Measurements from ENCODE around the gene TMEM147. TPM values are rescaled to one million over a fixed set of nuclear protein-coding genes. Genes with fewer than 3 reads are reported as not detected.

The TMEM147 gene
- total and polyA plus RNA-seq, 2 of the 13 experiments (the other 11 are each of a cell fraction or from before 2014, with no cell fraction given), result 141 to 176 TPM

DNA sequence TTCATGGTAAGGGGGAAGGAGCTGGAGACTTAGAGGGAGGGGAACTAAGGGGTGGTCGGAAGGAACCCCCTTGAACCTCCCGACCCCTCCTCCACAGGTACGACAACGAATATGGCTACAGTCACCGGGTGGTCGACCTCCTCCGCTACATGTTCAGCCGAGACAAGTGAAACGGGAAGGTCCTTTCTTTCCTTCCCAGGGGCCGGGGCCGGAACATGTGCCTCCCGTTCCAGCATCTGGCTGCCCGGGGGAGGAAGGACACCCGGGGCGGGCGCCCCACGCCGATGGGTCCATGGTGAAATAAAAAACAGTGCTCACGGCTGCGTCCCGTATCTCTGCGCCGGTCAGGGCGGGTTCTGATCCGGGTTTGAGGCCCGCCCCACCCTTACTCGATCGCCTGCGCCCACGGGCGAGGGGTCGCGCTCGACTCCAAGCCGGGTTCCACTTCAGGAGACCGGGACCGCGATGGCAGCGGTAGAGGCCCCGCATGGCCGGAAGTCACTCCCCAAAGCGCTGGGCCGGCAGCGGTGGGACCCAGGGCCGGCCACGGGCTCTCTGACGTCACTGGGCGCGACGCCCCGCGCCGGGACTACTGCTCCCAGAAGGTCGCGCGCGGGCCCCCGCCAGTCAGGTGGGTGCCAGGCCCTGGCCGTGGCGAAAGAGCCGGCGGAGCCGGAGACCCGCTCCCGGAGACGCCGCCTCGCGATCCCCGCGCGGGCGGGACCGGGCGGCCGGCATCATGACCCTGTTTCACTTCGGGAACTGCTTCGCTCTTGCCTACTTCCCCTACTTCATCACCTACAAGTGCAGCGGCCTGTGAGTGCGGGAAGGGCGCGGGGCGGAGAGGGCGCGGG is at the start of gene TMEM147 (continued):
- TF ChIP-seq RBAK (CRISPR knock-in tag; IDR thresholded peaks at IDR 0.05), result no peak
- TF ChIP-seq MYC (CRISPR knock-in tag; IDR thresholded peaks at IDR 0.05; ENCODE audit: borderline replicate concordance), result peak; percentile 89
- TF ChIP-seq BHLHE40 (IDR thresholded peaks at IDR 0.05; ENCODE audit: low read length), result no peak
- peak; percentile 70; the same call in 1 of the 2 replicates for TF ChIP-seq KDM5A (IDR thresholded peaks at IDR 0.05; ENCODE audit: borderline replicate concordance, low read length)
- peak; percentile 46; the same call in 1 of the 2 replicates for TF ChIP-seq ZZZ3 (CRISPR knock-in tag; IDR thresholded peaks at IDR 0.05; ENCODE audit: borderline replicate concordance)
- TF ChIP-seq BRCA1 (CRISPR knock-in tag; IDR thresholded peaks at IDR 0.05), result peak; percentile 22; the same call in 1 of the 2 replicates
- TF ChIP-seq TERF1 (CRISPR knock-in tag; IDR thresholded peaks at IDR 0.05), result no peak
- TF ChIP-seq ZNF749 (CRISPR knock-in tag; IDR thresholded peaks at IDR 0.05; ENCODE audit: borderline replicate concordance), result no peak
- TF ChIP-seq, protein P1, sequence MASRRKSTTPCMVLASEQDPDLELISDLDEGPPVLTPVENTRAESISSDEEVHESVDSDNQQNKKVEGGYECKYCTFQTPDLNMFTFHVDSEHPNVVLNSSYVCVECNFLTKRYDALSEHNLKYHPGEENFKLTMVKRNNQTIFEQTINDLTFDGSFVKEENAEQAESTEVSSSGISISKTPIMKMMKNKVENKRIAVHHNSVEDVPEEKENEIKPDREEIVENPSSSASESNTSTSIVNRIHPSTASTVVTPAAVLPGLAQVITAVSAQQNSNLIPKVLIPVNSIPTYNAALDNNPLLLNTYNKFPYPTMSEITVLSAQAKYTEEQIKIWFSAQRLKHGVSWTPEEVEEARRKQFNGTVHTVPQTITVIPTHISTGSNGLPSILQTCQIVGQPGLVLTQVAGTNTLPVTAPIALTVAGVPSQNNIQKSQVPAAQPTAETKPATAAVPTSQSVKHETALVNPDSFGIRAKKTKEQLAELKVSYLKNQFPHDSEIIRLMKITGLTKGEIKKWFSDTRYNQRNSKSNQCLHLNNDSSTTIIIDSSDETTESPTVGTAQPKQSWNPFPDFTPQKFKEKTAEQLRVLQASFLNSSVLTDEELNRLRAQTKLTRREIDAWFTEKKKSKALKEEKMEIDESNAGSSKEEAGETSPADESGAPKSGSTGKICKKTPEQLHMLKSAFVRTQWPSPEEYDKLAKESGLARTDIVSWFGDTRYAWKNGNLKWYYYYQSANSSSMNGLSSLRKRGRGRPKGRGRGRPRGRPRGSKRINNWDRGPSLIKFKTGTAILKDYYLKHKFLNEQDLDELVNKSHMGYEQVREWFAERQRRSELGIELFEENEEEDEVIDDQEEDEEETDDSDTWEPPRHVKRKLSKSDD (CRISPR knock-in tag; IDR thresholded peaks at IDR 0.05; ENCODE audit: low read depth), result no peak; the same call in 1 of the 2 replicates
- no peak for TF ChIP-seq ZFP36L1 (CRISPR knock-in tag; IDR thresholded peaks at IDR 0.05)
- TF ChIP-seq HMGA1 (CRISPR knock-in tag; conservative IDR thresholded peaks at IDR 0.05), result no peak
- TF ChIP-seq HES4 (CRISPR knock-in tag; IDR thresholded peaks at IDR 0.05; ENCODE audit: borderline replicate concordance), result peak; percentile 88
- TF ChIP-seq POGK (CRISPR knock-in tag; conservative IDR thresholded peaks at IDR 0.05), result peak; percentile 97
- no peak for TF ChIP-seq NCOA1 (CRISPR knock-in tag; IDR thresholded peaks at IDR 0.05)
- TF ChIP-seq TMF1 (CRISPR knock-in tag; IDR thresholded peaks at IDR 0.05; ENCODE audit: low read depth), result 0 out of 2 replicates have a peak, but pooled peaks have one; percentile 38
- peak; percentile 45 for TF ChIP-seq RXRA (CRISPR knock-in tag; IDR thresholded peaks at IDR 0.05)
- TF ChIP-seq, protein P2, sequence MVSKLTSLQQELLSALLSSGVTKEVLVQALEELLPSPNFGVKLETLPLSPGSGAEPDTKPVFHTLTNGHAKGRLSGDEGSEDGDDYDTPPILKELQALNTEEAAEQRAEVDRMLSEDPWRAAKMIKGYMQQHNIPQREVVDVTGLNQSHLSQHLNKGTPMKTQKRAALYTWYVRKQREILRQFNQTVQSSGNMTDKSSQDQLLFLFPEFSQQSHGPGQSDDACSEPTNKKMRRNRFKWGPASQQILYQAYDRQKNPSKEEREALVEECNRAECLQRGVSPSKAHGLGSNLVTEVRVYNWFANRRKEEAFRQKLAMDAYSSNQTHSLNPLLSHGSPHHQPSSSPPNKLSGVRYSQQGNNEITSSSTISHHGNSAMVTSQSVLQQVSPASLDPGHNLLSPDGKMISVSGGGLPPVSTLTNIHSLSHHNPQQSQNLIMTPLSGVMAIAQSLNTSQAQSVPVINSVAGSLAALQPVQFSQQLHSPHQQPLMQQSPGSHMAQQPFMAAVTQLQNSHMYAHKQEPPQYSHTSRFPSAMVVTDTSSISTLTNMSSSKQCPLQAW (CRISPR knock-in tag; IDR thresholded peaks at IDR 0.05), result peak; percentile 20; the same call in 1 of the 2 replicates
- TF ChIP-seq, protein P3, sequence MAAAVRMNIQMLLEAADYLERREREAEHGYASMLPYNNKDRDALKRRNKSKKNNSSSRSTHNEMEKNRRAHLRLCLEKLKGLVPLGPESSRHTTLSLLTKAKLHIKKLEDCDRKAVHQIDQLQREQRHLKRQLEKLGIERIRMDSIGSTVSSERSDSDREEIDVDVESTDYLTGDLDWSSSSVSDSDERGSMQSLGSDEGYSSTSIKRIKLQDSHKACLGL (CRISPR knock-in tag; IDR thresholded peaks at IDR 0.05), result peak; percentile 94; the same call in 1 of the 2 replicates
- TF ChIP-seq, protein P4, sequence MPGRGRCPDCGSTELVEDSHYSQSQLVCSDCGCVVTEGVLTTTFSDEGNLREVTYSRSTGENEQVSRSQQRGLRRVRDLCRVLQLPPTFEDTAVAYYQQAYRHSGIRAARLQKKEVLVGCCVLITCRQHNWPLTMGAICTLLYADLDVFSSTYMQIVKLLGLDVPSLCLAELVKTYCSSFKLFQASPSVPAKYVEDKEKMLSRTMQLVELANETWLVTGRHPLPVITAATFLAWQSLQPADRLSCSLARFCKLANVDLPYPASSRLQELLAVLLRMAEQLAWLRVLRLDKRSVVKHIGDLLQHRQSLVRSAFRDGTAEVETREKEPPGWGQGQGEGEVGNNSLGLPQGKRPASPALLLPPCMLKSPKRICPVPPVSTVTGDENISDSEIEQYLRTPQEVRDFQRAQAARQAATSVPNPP (CRISPR knock-in tag; IDR thresholded peaks at IDR 0.05), result 0 out of 2 replicates have a peak, but pooled peaks have one; percentile 87

Data from HepG2 (cell line).